ENCODE results near the gene ZNF407. TPM values are rescaled to one million over a fixed set of nuclear protein-coding genes. Genes with fewer than 3 reads are reported as not detected.

ZNF407 gene
- total and polyA plus RNA-seq, 4 donors: 1.9 to 16.5 (median 6.6) TPM

DNA sequence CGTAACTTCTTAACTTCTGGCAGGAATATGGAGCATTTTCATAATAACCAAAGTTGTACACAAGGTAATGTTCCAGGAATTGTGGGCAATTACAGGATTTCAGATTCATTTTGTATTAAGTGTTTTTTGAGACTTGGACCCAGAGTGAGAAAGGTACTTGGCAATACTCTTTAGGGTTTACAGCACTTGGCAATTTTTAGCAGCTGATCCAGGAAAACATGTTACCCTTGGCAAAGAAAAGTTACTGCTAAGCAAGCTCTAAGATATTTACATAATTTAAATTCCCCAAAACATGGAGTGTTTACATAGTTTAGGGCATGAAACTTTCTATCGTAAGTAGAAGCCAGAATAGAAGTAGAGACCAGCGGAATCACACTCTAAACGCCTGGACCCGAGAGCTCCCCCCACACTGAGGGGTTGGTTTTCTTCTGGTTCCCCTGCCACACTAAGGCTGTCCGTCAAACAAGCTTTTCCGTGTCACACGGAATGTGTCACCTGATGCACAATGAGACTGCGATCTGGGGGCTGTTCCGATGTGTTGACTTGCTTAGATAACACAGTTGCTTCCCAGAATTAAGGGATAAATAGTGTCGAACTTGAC, 434.1 kb downstream of the ZNF407 start:
- WGBS: 90% methylated on average over 11 of the region's 11 CpGs
- no peak for DNase-seq (ENCODE audit: low spot score)
- no peaks in the 10 kb centered on the region for H3K36me3 ChIP-seq (ENCODE audit: control insufficient read depth in 4 of 4, insufficient read depth in 3 of 4, low read depth in 1 of 4, low read length in 3 of 4)
- H3K4me3 ChIP-seq (ENCODE audit: low read depth in 1 of 3, low read length in 3 of 3): no peak overlapping the region
- no peaks in the 10 kb centered on the region for H3K4me1 ChIP-seq (ENCODE audit: control insufficient read depth in 4 of 4, insufficient read depth in 4 of 4, low read length in 3 of 4)
- no peaks in the 10 kb centered on the region for H3K27me3 ChIP-seq (ENCODE audit: control insufficient read depth in 4 of 4, insufficient read depth in 4 of 4, low read length in 3 of 4)
- no peak overlapping the region for H3K9ac ChIP-seq (ENCODE audit: low read depth in 1 of 2, low read length in 2 of 2)
- no peaks in the 10 kb centered on the region for H3K9me3 ChIP-seq (ENCODE audit: control insufficient read depth in 4 of 4, low read length in 3 of 4)
- no peak for TF ChIP-seq FOXA2 (IDR thresholded peaks at IDR 0.05)
- no peak for TF ChIP-seq CTCF (IDR thresholded peaks at IDR 0.05; ENCODE audit: low read depth, low read length, missing input control)
- no peak for TF ChIP-seq EGR1 (IDR thresholded peaks at IDR 0.05; ENCODE audit: low read depth in 2 of 2)
- no peak for TF ChIP-seq MAX (IDR thresholded peaks at IDR 0.05)
- TF ChIP-seq FOXA1 (IDR thresholded peaks at IDR 0.05): no peak
- TF ChIP-seq, protein P1, sequence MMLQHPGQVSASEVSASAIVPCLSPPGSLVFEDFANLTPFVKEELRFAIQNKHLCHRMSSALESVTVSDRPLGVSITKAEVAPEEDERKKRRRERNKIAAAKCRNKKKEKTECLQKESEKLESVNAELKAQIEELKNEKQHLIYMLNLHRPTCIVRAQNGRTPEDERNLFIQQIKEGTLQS (IDR thresholded peaks at IDR 0.05): no peak
- no peak for TF ChIP-seq NR2F2 (IDR thresholded peaks at IDR 0.05)
- no peak for TF ChIP-seq RAD21 (IDR thresholded peaks at IDR 0.05)
- TF ChIP-seq JUND (IDR thresholded peaks at IDR 0.05): no peak
- no peak for TF ChIP-seq REST (IDR thresholded peaks at IDR 0.05)
- TF ChIP-seq SP1 (IDR thresholded peaks at IDR 0.05): no peak
- TF ChIP-seq TAF1 (conservative IDR thresholded peaks at IDR 0.05): no peak
- no peak for TF ChIP-seq HNF4A (conservative IDR thresholded peaks at IDR 0.05)
- no peak for TF ChIP-seq RXRA (IDR thresholded peaks at IDR 0.05)
- TF ChIP-seq HNF4G (IDR thresholded peaks at IDR 0.05): no peak
- TF ChIP-seq YY1 (IDR thresholded peaks at IDR 0.05): no peak
- TF ChIP-seq, protein P2, sequence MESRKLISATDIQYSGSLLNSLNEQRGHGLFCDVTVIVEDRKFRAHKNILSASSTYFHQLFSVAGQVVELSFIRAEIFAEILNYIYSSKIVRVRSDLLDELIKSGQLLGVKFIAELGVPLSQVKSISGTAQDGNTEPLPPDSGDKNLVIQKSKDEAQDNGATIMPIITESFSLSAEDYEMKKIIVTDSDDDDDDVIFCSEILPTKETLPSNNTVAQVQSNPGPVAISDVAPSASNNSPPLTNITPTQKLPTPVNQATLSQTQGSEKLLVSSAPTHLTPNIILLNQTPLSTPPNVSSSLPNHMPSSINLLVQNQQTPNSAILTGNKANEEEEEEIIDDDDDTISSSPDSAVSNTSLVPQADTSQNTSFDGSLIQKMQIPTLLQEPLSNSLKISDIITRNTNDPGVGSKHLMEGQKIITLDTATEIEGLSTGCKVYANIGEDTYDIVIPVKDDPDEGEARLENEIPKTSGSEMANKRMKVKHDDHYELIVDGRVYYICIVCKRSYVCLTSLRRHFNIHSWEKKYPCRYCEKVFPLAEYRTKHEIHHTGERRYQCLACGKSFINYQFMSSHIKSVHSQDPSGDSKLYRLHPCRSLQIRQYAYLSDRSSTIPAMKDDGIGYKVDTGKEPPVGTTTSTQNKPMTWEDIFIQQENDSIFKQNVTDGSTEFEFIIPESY (IDR thresholded peaks at IDR 0.05): no peak
- no peak overlapping the region for H3K27ac ChIP-seq (ENCODE audit: low read depth in 1 of 2, low read length in 2 of 2)
